GM12878 (cell line): ENCODE measurements around the gene MVB12B. TPM values are rescaled to one million over a fixed set of nuclear protein-coding genes. Genes with fewer than 3 reads are reported as not detected.

Experiments used
- ATAC-seq: fragments of 200-7000 bp; cut with Tn5 transposase; 3 replicates; pipeline ENCODE4 v1.9.1; 2020; ENCODE audit warnings: mild to moderate bottlenecking, moderate library complexity
- BruUV-seq: library from RNA; stranded (reverse); fragments of 400-500 nt; replicated peaks from 2 replicates; lab custom pipeline; 2021; lab: Mats Ljungman, UMichigan
- CTCF ChIA-PET: fragments of 300-600 bp; sonication (Branson Sonifier 250); formaldehyde crosslinking; extraction: SDS; loops from one replicate; lab custom pipeline; 2021; ENCODE audit warnings: inconsistent platforms; lab: Yijun Ruan, JAX
- POLR2A ChIA-PET: fragments of 350-600 bp; formaldehyde crosslinking; extraction: SDS; loops from one replicate; lab custom pipeline; 2021; ENCODE audit warnings: inconsistent platforms; lab: Charles Lee
- RAD21 ChIA-PET: fragments of 300-600 bp; sonication (Branson Sonifier 250); formaldehyde crosslinking; loops from one replicate; lab custom pipeline; 2023; ENCODE audit warnings: antibody characterized with exemption; ENCODE audit not compliant: unreplicated experiment; lab: Charles Lee
- SMC1A ChIA-PET: fragments of 300-600 bp; sonication (Branson Sonifier 250); formaldehyde crosslinking; loops from one replicate; lab custom pipeline; 2023; ENCODE audit not compliant: unreplicated experiment, uncharacterized antibody; lab: Charles Lee
- DNase-seq: peaks from one replicate; pipeline ENCODE4 v3.0.0-alpha.2; 2011; ENCODE audit warnings: low read depth, low spot score
- FAIRE-seq: peaks from 3 replicates; lab custom pipeline; 2011; peaks lifted over from hg19 to GRCh38; lab: Jason Lieb, UNC
- H2AFZ ChIP-seq: 2 replicates; pipeline ENCODE4 v1.6.0; 2011; ENCODE audit warnings: low read depth, low read length, control low read depth; ENCODE audit not compliant: control insufficient read depth
- H3K27ac ChIP-seq: 2 replicates; pipeline ENCODE4 v1.5.1; 2011; ENCODE audit warnings: control low read depth; ENCODE audit not compliant: control insufficient read depth, insufficient read depth
- H3K27me3 ChIP-seq, 2 experiments: replicated peaks in 1 of 2; 2 replicates each; pipeline versions ENCODE4 v1.6.0 to v1.6.1; 2011; ENCODE audit warnings: low read length in 1 of 2; ENCODE audit not compliant: control insufficient read depth in 2 of 2, insufficient read depth in 2 of 2
- H3K36me3 ChIP-seq, 2 experiments: 2 replicates each; pipeline ENCODE4 v1.5.1; 2011; ENCODE audit warnings: low read length in 1 of 2; ENCODE audit not compliant: control insufficient read depth in 2 of 2, insufficient read depth in 2 of 2
- H3K4me1 ChIP-seq: 2 replicates; pipeline ENCODE4 v1.6.1; 2011; ENCODE audit warnings: mild to moderate bottlenecking, low read length, moderate library complexity, mixed read lengths; ENCODE audit not compliant: control insufficient read depth, insufficient read depth
- H3K4me2 ChIP-seq: 2 replicates; pipeline ENCODE4 v1.6.0; 2011; ENCODE audit warnings: control low read depth; ENCODE audit not compliant: control insufficient read depth, insufficient read depth
- H3K4me3 ChIP-seq: fragments of 200-600 bp; sonication (generic); 2 replicates; pipeline ENCODE4 v1.5.1; 2016
- H3K79me2 ChIP-seq: 2 replicates; pipeline ENCODE4 v1.6.0; 2011; ENCODE audit warnings: low read length; ENCODE audit not compliant: control insufficient read depth, insufficient read depth
- H3K9ac ChIP-seq: 2 replicates; pipeline ENCODE4 v1.8.0; 2011; ENCODE audit warnings: low read length, control low read depth, mixed read lengths; ENCODE audit not compliant: control insufficient read depth, insufficient read depth
- H3K9me3 ChIP-seq: replicated peaks from 3 replicates; pipeline ENCODE4 v1.5.1; 2011; ENCODE audit warnings: mild to moderate bottlenecking, low read length; ENCODE audit not compliant: control insufficient read depth, insufficient read depth
- H4K20me1 ChIP-seq: 2 replicates; pipeline ENCODE4 v1.6.0; 2011; ENCODE audit not compliant: control insufficient read depth, insufficient read depth
- CHD2 ChIP-seq: IDR thresholded peaks from 2 replicates; pipeline ENCODE4 v1.6.1; 2011; ENCODE audit warnings: low read depth, low read length, improper control_type of control experiment, borderline replicate concordance
- MEF2A ChIP-seq: IDR thresholded peaks from 2 replicates; pipeline ENCODE4 v1.6.1; 2011; ENCODE audit warnings: low read depth, mild to moderate bottlenecking, low read length, moderate library complexity; ENCODE audit not compliant: insufficient read depth
- NR2C2 ChIP-seq: IDR thresholded peaks from 2 replicates; pipeline ENCODE4 v1.6.1; 2011; ENCODE audit warnings: borderline replicate concordance, low read depth; ENCODE audit not compliant: control insufficient read depth, insufficient read length
- NR2F1 ChIP-seq: fragments of 450-650 bp; conservative IDR thresholded peaks from 2 replicates; pipeline ENCODE4 v1.6.1; 2017; ENCODE audit warnings: mild to moderate bottlenecking
- SUZ12 ChIP-seq: fragments of 200-600 bp; sonication (generic); IDR thresholded peaks from one replicate; pipeline ENCODE4 v1.6.1; 2018; ENCODE audit warnings: antibody characterized with exemption, mild to moderate bottlenecking; ENCODE audit not compliant: unreplicated experiment
- TARDBP ChIP-seq: IDR thresholded peaks from 2 replicates; pipeline ENCODE4 v1.6.1; 2016; ENCODE audit warnings: borderline replicate concordance
- TBL1XR1 ChIP-seq: IDR thresholded peaks from 2 replicates; pipeline ENCODE4 v1.6.1; 2012; ENCODE audit warnings: low read depth, low read length, improper control_type of control experiment
- WGBS: methylation state at CpG from one replicate; pipeline ENCODE4 v1.1.6; 2016; ENCODE audit warnings: low lambda C conversion rate; ENCODE audit not compliant: insufficient replicate concordance, insufficient coverage; ENCODE audit errors: missing lambda C conversion rate; 5-methylcytosine and 5-hydroxymethylcytosine counted together
- in situ Hi-C: fragments of 300-500 bp; cut with MboI; formaldehyde crosslinking; loops from 9 replicates; pipeline ENCODE4 v1.14.3; 2018; ENCODE audit warnings: mixed read lengths
- intact Hi-C: fragments of 100-400 bp; cut with micrococcal nuclease; formaldehyde crosslinking; loops from one replicate; pipeline ENCODE4 v1.14.2; 2022; ENCODE audit not compliant: unreplicated experiment
- polyA plus RNA-seq, 11 experiments: library from polyadenylated mRNA; depleted of rRNA in 4 of 11; unstranded in 6 of 11; stranded (reverse) in 5 of 11; fragments of >200 nt; fragmentation: Nextera tagmentation in 4 of 11; fragmentation: Illumina TruSeq in 1 of 11; extraction: Ambion mirVana in 4 of 11; extraction: Trizol in 1 of 11; gene quantifications; 1 replicate in 1 of 11; 2 replicates in 10 of 11; pipeline versions ENCODE4 v1.2.1 to v1.2.3, GENCODE V29; 2011 to 2016; ENCODE audit warnings: inconsistent platforms in 2 of 11, missing spikeins in 2 of 11, low read depth in 1 of 11
- total RNA-seq, 4 experiments: library from RNA; depleted of rRNA in 3 of 4; stranded (reverse); fragments of >200 nt in 3 of 4; fragmentation: Illumina TruSeq in 1 of 4; extraction: Trizol in 1 of 4; gene quantifications; 2 replicates each; pipeline versions ENCODE4 v1.2.1 to v1.2.3, GENCODE V29; 2013 to 2021
- TF ChIP-seq, protein P1 (sequence below): fragments of 450-650 bp; formaldehyde crosslinking; IDR thresholded peaks from 2 replicates; pipeline ENCODE4 v1.4.0; 2022; ENCODE audit warnings: mild to moderate bottlenecking, moderate library complexity
- TF ChIP-seq, protein P2 (sequence below): fragments of 450-650 bp; IDR thresholded peaks from 2 replicates; pipeline ENCODE4 v1.6.1; 2016; ENCODE audit warnings: mild to moderate bottlenecking
- TF ChIP-seq, protein P3 (sequence below): fragments of 450-650 bp; IDR thresholded peaks from 2 replicates; pipeline ENCODE4 v1.6.1; 2017; ENCODE audit warnings: borderline replicate concordance
- TF ChIP-seq, protein P4 (sequence below): fragments of 150-350 bp; IDR thresholded peaks from 2 replicates; pipeline ENCODE4 v1.6.1; 2016; ENCODE audit warnings: low read depth, low read length
- TF ChIP-seq, protein P5 (sequence below), 3 experiments: IDR thresholded peaks in 2 of 3; conservative IDR thresholded peaks in 1 of 3; 2 replicates each; pipeline ENCODE4 v1.5.1; 2011; ENCODE audit warnings: low read depth in 3 of 3, low read length in 3 of 3, mild to moderate bottlenecking in 3 of 3, control low read depth in 2 of 3, moderate library complexity in 2 of 3, inconsistent platforms in 1 of 3, mixed read lengths in 1 of 3; ENCODE audit not compliant: control insufficient read depth in 2 of 3, insufficient read depth in 1 of 3; ENCODE audit errors: extremely low read depth in 1 of 3

Gene MVB12B
- total and polyA plus RNA-seq, 10 of the 15 experiments (the other 5 are each of a cell fraction or from before 2014, with no cell fraction given): 0.08 TPM; not detected in 9

DNA sequence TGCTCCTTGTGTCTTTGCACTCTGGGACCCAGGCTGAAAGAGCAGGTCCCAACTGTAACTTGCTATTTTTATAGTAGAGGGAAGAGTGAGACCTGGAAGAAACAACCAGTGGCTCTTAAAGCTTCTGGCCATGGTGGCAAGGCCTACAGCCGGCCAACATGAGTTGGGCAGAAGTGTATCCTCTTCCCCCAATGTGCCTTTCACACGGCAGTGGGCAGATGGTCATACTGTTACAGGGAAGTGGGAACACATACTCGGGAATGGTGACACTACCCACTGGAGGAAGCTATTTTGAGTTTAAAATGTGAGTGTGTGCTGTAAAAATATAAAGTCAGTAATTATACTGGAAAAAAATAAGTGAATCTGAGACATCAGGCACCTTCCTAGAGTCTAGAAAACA, 116.0 kb downstream of the MVB12B start:
- RAD21 ChIA-PET: interaction anchor here (0.6 kb wide), 1 partner anchor 88 kb away, joined by 4 read pairs; no protein-coding TSS in a partner anchor
- intact Hi-C loops: no loop called here
- TF ChIP-seq TBL1XR1: no peak
- TF ChIP-seq, protein P1, sequence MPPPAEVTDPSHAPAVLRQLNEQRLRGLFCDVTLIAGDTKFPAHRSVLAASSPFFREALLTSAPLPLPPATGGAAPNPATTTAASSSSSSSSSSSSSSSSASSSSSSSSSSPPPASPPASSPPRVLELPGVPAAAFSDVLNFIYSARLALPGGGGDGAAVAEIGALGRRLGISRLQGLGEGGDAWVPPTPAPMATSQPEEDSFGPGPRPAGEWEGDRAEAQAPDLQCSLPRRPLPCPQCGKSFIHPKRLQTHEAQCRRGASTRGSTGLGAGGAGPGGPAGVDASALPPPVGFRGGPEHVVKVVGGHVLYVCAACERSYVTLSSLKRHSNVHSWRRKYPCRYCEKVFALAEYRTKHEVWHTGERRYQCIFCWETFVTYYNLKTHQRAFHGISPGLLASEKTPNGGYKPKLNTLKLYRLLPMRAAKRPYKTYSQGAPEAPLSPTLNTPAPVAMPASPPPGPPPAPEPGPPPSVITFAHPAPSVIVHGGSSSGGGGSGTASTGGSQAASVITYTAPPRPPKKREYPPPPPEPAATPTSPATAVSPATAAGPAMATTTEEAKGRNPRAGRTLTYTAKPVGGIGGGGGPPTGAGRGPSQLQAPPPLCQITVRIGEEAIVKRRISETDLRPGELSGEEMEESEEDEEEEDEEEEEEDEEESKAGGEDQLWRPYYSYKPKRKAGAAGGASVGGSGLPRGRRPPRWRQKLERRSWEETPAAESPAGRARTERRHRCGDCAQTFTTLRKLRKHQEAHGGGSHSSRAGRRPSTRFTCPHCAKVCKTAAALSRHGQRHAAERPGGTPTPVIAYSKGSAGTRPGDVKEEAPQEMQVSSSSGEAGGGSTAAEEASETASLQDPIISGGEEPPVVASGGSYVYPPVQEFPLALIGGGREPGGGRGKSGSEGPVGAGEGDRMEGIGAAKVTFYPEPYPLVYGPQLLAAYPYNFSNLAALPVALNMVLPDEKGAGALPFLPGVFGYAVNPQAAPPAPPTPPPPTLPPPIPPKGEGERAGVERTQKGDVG (CRISPR knock-in tag): no peak
- TF ChIP-seq TARDBP: no peak
- TF ChIP-seq CHD2: no peak
- TF ChIP-seq, protein P2, sequence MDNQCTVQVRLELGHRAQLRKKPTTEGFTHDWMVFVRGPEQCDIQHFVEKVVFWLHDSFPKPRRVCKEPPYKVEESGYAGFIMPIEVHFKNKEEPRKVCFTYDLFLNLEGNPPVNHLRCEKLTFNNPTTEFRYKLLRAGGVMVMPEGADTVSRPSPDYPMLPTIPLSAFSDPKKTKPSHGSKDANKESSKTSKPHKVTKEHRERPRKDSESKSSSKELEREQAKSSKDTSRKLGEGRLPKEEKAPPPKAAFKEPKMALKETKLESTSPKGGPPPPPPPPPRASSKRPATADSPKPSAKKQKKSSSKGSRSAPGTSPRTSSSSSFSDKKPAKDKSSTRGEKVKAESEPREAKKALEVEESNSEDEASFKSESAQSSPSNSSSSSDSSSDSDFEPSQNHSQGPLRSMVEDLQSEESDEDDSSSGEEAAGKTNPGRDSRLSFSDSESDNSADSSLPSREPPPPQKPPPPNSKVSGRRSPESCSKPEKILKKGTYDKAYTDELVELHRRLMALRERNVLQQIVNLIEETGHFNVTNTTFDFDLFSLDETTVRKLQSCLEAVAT: no peak
- no peak for TF ChIP-seq NR2C2
- TF ChIP-seq MEF2A: no peak
- TF ChIP-seq, protein P3, sequence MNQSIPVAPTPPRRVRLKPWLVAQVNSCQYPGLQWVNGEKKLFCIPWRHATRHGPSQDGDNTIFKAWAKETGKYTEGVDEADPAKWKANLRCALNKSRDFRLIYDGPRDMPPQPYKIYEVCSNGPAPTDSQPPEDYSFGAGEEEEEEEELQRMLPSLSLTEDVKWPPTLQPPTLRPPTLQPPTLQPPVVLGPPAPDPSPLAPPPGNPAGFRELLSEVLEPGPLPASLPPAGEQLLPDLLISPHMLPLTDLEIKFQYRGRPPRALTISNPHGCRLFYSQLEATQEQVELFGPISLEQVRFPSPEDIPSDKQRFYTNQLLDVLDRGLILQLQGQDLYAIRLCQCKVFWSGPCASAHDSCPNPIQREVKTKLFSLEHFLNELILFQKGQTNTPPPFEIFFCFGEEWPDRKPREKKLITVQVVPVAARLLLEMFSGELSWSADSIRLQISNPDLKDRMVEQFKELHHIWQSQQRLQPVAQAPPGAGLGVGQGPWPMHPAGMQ: no peak
- TF ChIP-seq NR2F1: no peak
- TF ChIP-seq SUZ12: no peak
- TF ChIP-seq, protein P4, sequence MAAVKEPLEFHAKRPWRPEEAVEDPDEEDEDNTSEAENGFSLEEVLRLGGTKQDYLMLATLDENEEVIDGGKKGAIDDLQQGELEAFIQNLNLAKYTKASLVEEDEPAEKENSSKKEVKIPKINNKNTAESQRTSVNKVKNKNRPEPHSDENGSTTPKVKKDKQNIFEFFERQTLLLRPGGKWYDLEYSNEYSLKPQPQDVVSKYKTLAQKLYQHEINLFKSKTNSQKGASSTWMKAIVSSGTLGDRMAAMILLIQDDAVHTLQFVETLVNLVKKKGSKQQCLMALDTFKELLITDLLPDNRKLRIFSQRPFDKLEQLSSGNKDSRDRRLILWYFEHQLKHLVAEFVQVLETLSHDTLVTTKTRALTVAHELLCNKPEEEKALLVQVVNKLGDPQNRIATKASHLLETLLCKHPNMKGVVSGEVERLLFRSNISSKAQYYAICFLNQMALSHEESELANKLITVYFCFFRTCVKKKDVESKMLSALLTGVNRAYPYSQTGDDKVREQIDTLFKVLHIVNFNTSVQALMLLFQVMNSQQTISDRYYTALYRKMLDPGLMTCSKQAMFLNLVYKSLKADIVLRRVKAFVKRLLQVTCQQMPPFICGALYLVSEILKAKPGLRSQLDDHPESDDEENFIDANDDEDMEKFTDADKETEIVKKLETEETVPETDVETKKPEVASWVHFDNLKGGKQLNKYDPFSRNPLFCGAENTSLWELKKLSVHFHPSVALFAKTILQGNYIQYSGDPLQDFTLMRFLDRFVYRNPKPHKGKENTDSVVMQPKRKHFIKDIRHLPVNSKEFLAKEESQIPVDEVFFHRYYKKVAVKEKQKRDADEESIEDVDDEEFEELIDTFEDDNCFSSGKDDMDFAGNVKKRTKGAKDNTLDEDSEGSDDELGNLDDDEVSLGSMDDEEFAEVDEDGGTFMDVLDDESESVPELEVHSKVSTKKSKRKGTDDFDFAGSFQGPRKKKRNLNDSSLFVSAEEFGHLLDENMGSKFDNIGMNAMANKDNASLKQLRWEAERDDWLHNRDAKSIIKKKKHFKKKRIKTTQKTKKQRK: no peak
- TF ChIP-seq, protein P5, sequence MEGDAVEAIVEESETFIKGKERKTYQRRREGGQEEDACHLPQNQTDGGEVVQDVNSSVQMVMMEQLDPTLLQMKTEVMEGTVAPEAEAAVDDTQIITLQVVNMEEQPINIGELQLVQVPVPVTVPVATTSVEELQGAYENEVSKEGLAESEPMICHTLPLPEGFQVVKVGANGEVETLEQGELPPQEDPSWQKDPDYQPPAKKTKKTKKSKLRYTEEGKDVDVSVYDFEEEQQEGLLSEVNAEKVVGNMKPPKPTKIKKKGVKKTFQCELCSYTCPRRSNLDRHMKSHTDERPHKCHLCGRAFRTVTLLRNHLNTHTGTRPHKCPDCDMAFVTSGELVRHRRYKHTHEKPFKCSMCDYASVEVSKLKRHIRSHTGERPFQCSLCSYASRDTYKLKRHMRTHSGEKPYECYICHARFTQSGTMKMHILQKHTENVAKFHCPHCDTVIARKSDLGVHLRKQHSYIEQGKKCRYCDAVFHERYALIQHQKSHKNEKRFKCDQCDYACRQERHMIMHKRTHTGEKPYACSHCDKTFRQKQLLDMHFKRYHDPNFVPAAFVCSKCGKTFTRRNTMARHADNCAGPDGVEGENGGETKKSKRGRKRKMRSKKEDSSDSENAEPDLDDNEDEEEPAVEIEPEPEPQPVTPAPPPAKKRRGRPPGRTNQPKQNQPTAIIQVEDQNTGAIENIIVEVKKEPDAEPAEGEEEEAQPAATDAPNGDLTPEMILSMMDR (IDR thresholded peaks at IDR 0.05 in 2 of 3, conservative IDR thresholded peaks at IDR 0.05 in 1 of 3; ENCODE audit: control insufficient read depth in 2 of 3, extremely low read depth in 1 of 3, insufficient read depth in 1 of 3, low read depth in 3 of 3, low read length in 3 of 3): no peak

More for the DNA sequence above, 116.0 kb downstream of the MVB12B start:
- H3K36me3 ChIP-seq: no peaks in the 10 kb centered on the region
- SMC1A ChIA-PET: interaction anchor here (1.3 kb wide), 1 partner anchor 49 kb away, joined by 3 read pairs; no protein-coding TSS in a partner anchor
- no peak overlapping the region for H3K27ac ChIP-seq
- CTCF ChIA-PET: no interaction called here
- in situ Hi-C loops: no loop called here
- POLR2A ChIA-PET: no interaction called here
- DNase-seq (no peak), FAIRE-seq (no peak), ATAC-seq (no peak)
- no peaks in the 10 kb centered on the region for H4K20me1 ChIP-seq
- H3K9me3 ChIP-seq: no peaks in the 10 kb centered on the region
- H3K79me2 ChIP-seq: no peaks in the 10 kb centered on the region
- no peak overlapping the region for H2AFZ ChIP-seq
- BruUV-seq: no TSS peak
- no peaks in the 10 kb centered on the region for H3K27me3 ChIP-seq
- no peak overlapping the region for H3K9ac ChIP-seq
- no peaks in the 10 kb centered on the region for H3K4me1 ChIP-seq
- H3K4me2 ChIP-seq: no peak overlapping the region
- H3K4me3 ChIP-seq: no peak overlapping the region
- WGBS: 24% methylated on average over 3 of the region's 3 CpGs
